Colon (tissue), 2 donors: ENCODE results near the gene IGF1R.

ENCODE experiments used
- FAIRE-seq: peaks from 2 replicates; lab custom pipeline; 2012; peaks lifted over from hg19 to GRCh38; lab: Jason Lieb, UNC
- donor health status: control.
- donor health status: control.

Gene IGF1R

GRCh38 chr15:98725874-98726273 is 77.5 kb downstream of the IGF1R start:
- no peak for FAIRE-seq

GRCh38 chr15:98727115-98728040 is 79.0 kb downstream of the IGF1R start:
- no peak for FAIRE-seq

GRCh38 chr15:98728082-98728810 is 79.9 kb downstream of the IGF1R start:
- no peak for FAIRE-seq

- FAIRE-seq, result no peak
Measured at GRCh38 chr15:98728811-98729160, 80.4 kb downstream of the IGF1R start.

- FAIRE-seq, result no peak
Measured at GRCh38 chr15:98729446-98730042, 81.2 kb downstream of the IGF1R start.

GRCh38 chr15:98730860-98731711 is 82.7 kb downstream of the IGF1R start:
- no peak for FAIRE-seq

GRCh38 chr15:98731712-98732450 is 83.5 kb downstream of the IGF1R start:
- no peak for FAIRE-seq

GRCh38 chr15:98733098-98733497 is 84.8 kb downstream of the IGF1R start:
- no peak for FAIRE-seq

GRCh38 chr15:98734466-98735199 is 86.3 kb downstream of the IGF1R start:
- FAIRE-seq, result no peak

GRCh38 chr15:98735304-98735703 is 87.0 kb downstream of the IGF1R start:
- FAIRE-seq, result no peak

GRCh38 chr15:98735895-98736617 is 87.7 kb downstream of the IGF1R start:
- no peak for FAIRE-seq

GRCh38 chr15:98737159-98737558 is 88.8 kb downstream of the IGF1R start:
- no peak for FAIRE-seq

- no peak for FAIRE-seq
Measured at GRCh38 chr15:98737721-98738120, 89.4 kb downstream of the IGF1R start.

- FAIRE-seq, result no peak
Measured at GRCh38 chr15:98738689-98739401, 90.5 kb downstream of the IGF1R start.

GRCh38 chr15:98740295-98740694 is 92.0 kb downstream of the IGF1R start:
- no peak for FAIRE-seq

GRCh38 chr15:98740963-98741362 is 92.6 kb downstream of the IGF1R start:
- no peak for FAIRE-seq

- FAIRE-seq, result no peak
Measured at GRCh38 chr15:98743177-98743576, 94.8 kb downstream of the IGF1R start.

GRCh38 chr15:98744506-98744905 is 96.2 kb downstream of the IGF1R start:
- FAIRE-seq, result no peak

GRCh38 chr15:98745179-98745578 is 96.8 kb downstream of the IGF1R start:
- FAIRE-seq, result no peak
